AG09319 (cell line): ENCODE data around the gene TPM2.

Experiments
- DNase-seq: peaks from one replicate; pipeline ENCODE4 v3.0.0-alpha.2; 2010; ENCODE audit warnings: low read depth; ENCODE audit errors: extremely low read depth
- CTCF ChIP-seq: IDR thresholded peaks from 2 replicates; pipeline ENCODE4 v1.5.1; 2011; ENCODE audit warnings: low read depth, mild to moderate bottlenecking, inconsistent platforms, low read length, moderate library complexity

The TPM2 gene

GRCh38 chr9:35711501-35712428, 22.0 kb upstream of the TPM2 start:
- DNase-seq: no peak
- no peak for TF ChIP-seq CTCF

GRCh38 chr9:35710818-35711500, 21.2 kb upstream of the TPM2 start:
- no peak for TF ChIP-seq CTCF
- no peak for DNase-seq

GRCh38 chr9:35708146-35708545, 18.4 kb upstream of the TPM2 start:
- no peak for TF ChIP-seq CTCF
- DNase-seq: no peak

- no peak for TF ChIP-seq CTCF
- no peak for DNase-seq
Measured at GRCh38 chr9:35706951-35707350, 17.2 kb upstream of the TPM2 start.

GRCh38 chr9:35705836-35706430, 16.2 kb upstream of the TPM2 start:
- no peak for DNase-seq
- no peak for TF ChIP-seq CTCF

- no peak for DNase-seq
- no peak for TF ChIP-seq CTCF
Measured at GRCh38 chr9:35705372-35705771, 15.6 kb upstream of the TPM2 start.
